Fibroblast of mammary gland (primary cell): ENCODE results near the gene PARP9.

Source experiments
- DNase-seq: peaks from one replicate; pipeline ENCODE4 v3.0.0-alpha.2; 2010; ENCODE audit warnings: low read depth
- H3K4me3 ChIP-seq: 2 replicates; pipeline ENCODE4 v1.5.1; 2011; ENCODE audit warnings: low read depth, mild to moderate bottlenecking, low read length, moderate library complexity; ENCODE audit not compliant: control insufficient read depth
- CTCF ChIP-seq: conservative IDR thresholded peaks from 2 replicates; pipeline ENCODE4 v1.5.1; 2011; ENCODE audit warnings: low read depth, low read length, inconsistent platforms; ENCODE audit not compliant: control insufficient read depth, insufficient read depth

Gene PARP9

GRCh38 chr3:122484985-122485384, 79.1 kb downstream of the PARP9 start:
- peak; percentile 47 for DNase-seq
- H3K4me3 ChIP-seq = no peak overlapping the region
- TF ChIP-seq CTCF = no peak

GRCh38 chr3:122481390-122481789, 82.7 kb downstream of the PARP9 start:
- no peak for DNase-seq
- TF ChIP-seq CTCF = no peak
- H3K4me3 ChIP-seq = no peak overlapping the region
